Mesodermal cell (in vitro differentiated cells): ENCODE data around the gene LRRC74B.

ENCODE experiments used
- H3K27ac ChIP-seq: 2 replicates; pipeline ENCODE4 v1.7.0; 2013; ENCODE audit warnings: mild to moderate bottlenecking, low read depth, low read length, moderate library complexity; ENCODE audit not compliant: severe bottlenecking
- H3K36me3 ChIP-seq: 2 replicates; pipeline ENCODE4 v1.7.1; 2013; ENCODE audit warnings: mild to moderate bottlenecking, low read length, moderate library complexity; ENCODE audit not compliant: control insufficient read depth, insufficient read depth
- H3K4me1 ChIP-seq: one replicate; pipeline ENCODE4 v1.7.1; 2013; ENCODE audit warnings: mild to moderate bottlenecking, low read length; ENCODE audit not compliant: insufficient read depth, control insufficient read depth, poor library complexity, severe bottlenecking
- H3K4me3 ChIP-seq: 2 replicates; pipeline ENCODE4 v1.7.0; 2013; ENCODE audit warnings: low read length, control low read depth, mild to moderate bottlenecking; ENCODE audit not compliant: insufficient read depth, poor library complexity, severe bottlenecking; ENCODE audit errors: extremely low read depth
- H3K9me3 ChIP-seq: 2 replicates; pipeline ENCODE4 v1.7.1; 2013; ENCODE audit warnings: mild to moderate bottlenecking, low read length, moderate library complexity; ENCODE audit not compliant: control insufficient read depth
- WGBS, 2 experiments: methylation state at CpG; one replicate each; pipeline ENCODE4 v1.1.5; 2013; ENCODE audit warnings: missing lambda C conversion rate in 2 of 2; ENCODE audit not compliant: insufficient coverage in 2 of 2; 5-methylcytosine and 5-hydroxymethylcytosine counted together

The LRRC74B gene

GRCh38 chr22:21101877-21102638, 56.3 kb downstream of the LRRC74B start:
- Histone ChIP-seq H3K4me3 (no peak overlapping the region), H3K36me3 (no peaks in the 10 kb centered on the region), H3K4me1 (peaks cover 15% of the 10 kb centered on the region), H3K9me3 (no peaks in the 10 kb centered on the region), H3K27ac (no peak overlapping the region)
- 64 to 92% methylated on average over 3 to 5 of the region's 6 CpGs for WGBS, 2 experiments

DNA sequence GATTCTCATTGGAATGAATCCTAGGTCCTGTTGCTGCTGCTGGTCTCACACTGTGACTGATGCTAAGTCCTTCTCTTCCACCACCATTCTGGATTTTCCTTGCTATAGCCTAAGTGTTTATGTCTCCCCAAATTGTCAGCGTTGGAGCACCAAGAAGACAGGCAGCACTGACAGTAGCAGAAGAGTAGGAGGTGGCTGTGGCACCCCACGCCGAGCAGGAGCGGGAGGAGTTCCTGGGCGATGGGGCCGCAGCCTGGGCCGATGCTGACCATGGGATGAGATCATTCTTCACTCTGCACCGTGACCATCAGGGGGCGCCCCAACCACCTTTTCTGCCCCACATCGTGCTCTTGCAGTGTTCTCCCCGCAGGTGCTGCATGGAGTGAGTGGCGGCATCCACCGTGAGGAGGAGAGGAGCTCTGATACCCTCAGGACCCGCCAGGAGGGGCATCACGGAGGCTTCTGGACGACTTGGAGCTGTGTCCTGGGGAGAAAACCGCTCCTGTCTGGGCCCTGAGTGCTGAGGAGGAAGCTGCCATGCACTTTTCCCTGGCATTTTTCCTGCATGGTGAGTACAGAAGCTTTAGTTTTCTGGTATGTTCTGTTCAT, 57.0 kb downstream of the LRRC74B start:
- H3K4me3 ChIP-seq = no peak overlapping the region
- 4 to 7% methylated on average over 12 to 14 of the region's 17 CpGs for WGBS, 2 experiments
- H3K36me3 ChIP-seq = no peaks in the 10 kb centered on the region

DNA sequence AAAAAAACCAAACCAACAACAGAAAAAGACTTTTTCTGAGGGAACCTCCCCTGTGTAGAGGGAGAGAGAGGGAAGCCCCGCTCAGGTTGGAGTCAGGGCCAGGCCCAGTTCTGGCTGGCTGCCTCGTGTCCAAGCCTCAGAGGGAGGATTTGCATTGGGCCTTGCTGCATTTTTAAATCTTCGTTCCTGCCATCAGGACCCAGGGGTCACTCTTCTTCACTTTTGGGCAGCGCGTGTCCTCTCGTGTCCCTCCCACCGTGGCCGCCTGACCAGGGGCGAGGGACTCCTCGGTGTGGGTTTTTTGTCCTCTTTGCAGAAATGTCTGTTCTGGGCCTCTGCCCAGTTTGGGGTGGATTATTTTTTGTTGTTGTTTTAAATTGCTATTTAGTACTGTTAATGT, 57.9 kb downstream of the LRRC74B start:
- 91 to 94% methylated on average over 9 to 10 of the region's 10 CpGs for WGBS, 2 experiments
- H3K4me3 ChIP-seq = no peak overlapping the region
- H3K4me1 ChIP-seq = peaks cover 15% of the 10 kb centered on the region
- no peak overlapping the region for H3K27ac ChIP-seq
- H3K36me3 ChIP-seq = no peaks in the 10 kb centered on the region
- H3K9me3 ChIP-seq = no peaks in the 10 kb centered on the region

More for the DNA sequence above, 57.0 kb downstream of the LRRC74B start:
- H3K9me3 ChIP-seq = no peaks in the 10 kb centered on the region
- H3K4me1 ChIP-seq = peaks cover 15% of the 10 kb centered on the region
- no peak overlapping the region for H3K27ac ChIP-seq

- no peak overlapping the region for H3K27ac ChIP-seq
- WGBS, 2 experiments = 100% methylated on average over 1 of the region's 3 CpGs
- H3K9me3 ChIP-seq = no peaks in the 10 kb centered on the region
- H3K36me3 ChIP-seq = no peaks in the 10 kb centered on the region
- H3K4me1 ChIP-seq = peaks cover 15% of the 10 kb centered on the region
- H3K4me3 ChIP-seq = no peak overlapping the region
These were observed 58.5 kb downstream of the LRRC74B start for GRCh38 chr22:21104126-21104691.

- 94 to 100% methylated on average over 1 to 2 of the region's 2 CpGs for WGBS, 2 experiments
- Histone ChIP-seq H3K4me3 (no peak overlapping the region), H3K9me3 (no peaks in the 10 kb centered on the region), H3K27ac (no peak overlapping the region), H3K4me1 (peaks cover 15% of the 10 kb centered on the region), H3K36me3 (no peaks in the 10 kb centered on the region)
These were observed 59.5 kb downstream of the LRRC74B start for GRCh38 chr22:21105294-21105693.

- 60 to 71% methylated on average over 1 to 4 of the region's 5 CpGs for WGBS, 2 experiments
These were observed 60.3 kb downstream of the LRRC74B start for GRCh38 chr22:21106000-21106399.

DNA sequence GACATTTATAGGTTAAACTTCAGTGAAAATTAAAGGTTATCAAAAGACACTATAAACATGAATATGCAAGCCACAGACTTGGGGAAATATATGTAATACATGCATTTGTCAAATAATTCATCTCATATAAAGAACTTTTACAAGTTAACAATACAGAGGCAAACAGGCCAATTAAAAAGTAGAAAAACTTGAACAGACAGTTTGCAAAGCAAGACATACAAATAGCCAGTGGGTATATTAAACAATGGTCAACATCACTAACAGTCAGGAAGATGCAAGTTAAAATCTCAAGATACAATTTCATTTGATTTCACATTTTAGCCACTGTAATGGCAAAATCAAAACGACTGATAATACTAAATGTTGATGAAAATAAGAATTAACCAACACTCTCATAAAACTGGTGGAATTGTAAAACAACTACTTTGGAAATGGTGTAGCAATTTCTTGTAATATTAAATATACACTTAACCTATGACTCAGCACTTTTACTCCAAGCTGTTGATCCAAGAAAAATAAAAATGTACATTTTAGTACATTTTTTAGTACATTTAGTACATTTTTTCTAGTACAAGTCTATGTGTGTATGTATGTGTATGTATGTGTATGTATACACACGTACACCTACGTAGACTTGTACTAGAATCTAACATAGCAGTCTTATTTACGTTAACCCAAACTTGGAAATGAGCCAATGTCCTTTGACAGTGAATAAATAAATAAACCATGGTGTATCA, 62.8 kb downstream of the LRRC74B start:
- H3K27ac ChIP-seq = no peak overlapping the region
- no peaks in the 10 kb centered on the region for H3K36me3 ChIP-seq
- no peaks in the 10 kb centered on the region for H3K4me1 ChIP-seq
- no peaks in the 10 kb centered on the region for H3K9me3 ChIP-seq
- no peak overlapping the region for H3K4me3 ChIP-seq
- no CpG with 5 or more reads among the region's 4 CpGs for WGBS, 2 experiments

More at GRCh38 chr22:21106000-21106399, 60.3 kb downstream of the LRRC74B start:
- Histone ChIP-seq H3K36me3 (no peaks in the 10 kb centered on the region), H3K4me1 (peaks cover 11% of the 10 kb centered on the region), H3K4me3 (no peak overlapping the region), H3K27ac (no peak overlapping the region), H3K9me3 (no peaks in the 10 kb centered on the region)
